HepG2 (cell line): ENCODE measurements around the gene CYP4F12. TPM values are rescaled to one million over a fixed set of nuclear protein-coding genes. Genes with fewer than 3 reads are reported as not detected.

Experiments used
- ATAC-seq: fragments of 200-7000 bp; cut with Tn5 transposase; 3 replicates; pipeline ENCODE4 v1.9.1; 2020; ENCODE audit warnings: mild to moderate bottlenecking, moderate library complexity
- BruUV-seq: library from RNA; stranded (reverse); fragments of 400-500 nt; replicated peaks from 2 replicates; lab custom pipeline; 2021; lab: Mats Ljungman, UMichigan
- CTCF ChIA-PET: fragments of 300-600 bp; formaldehyde crosslinking; extraction: SDS; loops from one replicate; lab custom pipeline; 2021; ENCODE audit warnings: low total read pairs, inconsistent platforms, low intra/inter-chr PET ratio; lab: Yijun Ruan, JAX
- POLR2A ChIA-PET: fragments of 350-600 bp; sonication (Branson Sonifier 250); formaldehyde crosslinking; loops from one replicate; lab custom pipeline; 2020; ENCODE audit warnings: antibody characterized with exemption, inconsistent platforms; lab: Yijun Ruan, JAX
- DNase-seq: peaks from one replicate; pipeline ENCODE4 v3.0.0-alpha.2; 2015; ENCODE audit warnings: low spot score
- FAIRE-seq: peaks from 3 replicates; lab custom pipeline; 2011; peaks lifted over from hg19 to GRCh38; lab: Jason Lieb, UNC
- H2AFZ ChIP-seq: one replicate; pipeline ENCODE4 v1.6.1; 2011; ENCODE audit warnings: low read length, inconsistent platforms
- H3K27ac ChIP-seq: fragments of 300-600 bp; 3 replicates; pipeline ENCODE4 v1.8.0; 2011; ENCODE audit warnings: mixed run types, mild to moderate bottlenecking, mixed read lengths, low read length, inconsistent platforms; ENCODE audit not compliant: insufficient read depth; ENCODE audit errors: extremely low read length
- H3K27me3 ChIP-seq, 2 experiments: fragments of 200-600 bp in 1 of 2; 2 replicates in 1 of 2; 3 replicates in 1 of 2; pipeline versions ENCODE4 v1.6.0 to v1.8.0; 2011; ENCODE audit warnings: low read length in 2 of 2, mild to moderate bottlenecking in 2 of 2, moderate library complexity in 2 of 2, inconsistent platforms in 1 of 2; ENCODE audit not compliant: insufficient read depth in 2 of 2, control insufficient read depth in 1 of 2
- H3K36me3 ChIP-seq, 2 experiments: fragments of 200-600 bp in 1 of 2; replicated peaks in 1 of 2; 2 replicates in 1 of 2; 3 replicates in 1 of 2; pipeline versions ENCODE4 v1.5.1 to v1.8.0; 2011; ENCODE audit warnings: low read length in 2 of 2, inconsistent platforms in 1 of 2; ENCODE audit not compliant: insufficient read depth in 2 of 2, control insufficient read depth in 1 of 2
- H3K4me1 ChIP-seq: 2 replicates; pipeline ENCODE4 v1.5.1; 2012; ENCODE audit warnings: low read length, inconsistent platforms; ENCODE audit not compliant: insufficient read depth
- H3K4me2 ChIP-seq: 2 replicates; pipeline ENCODE4 v1.6.0; 2011; ENCODE audit warnings: low read depth, low read length, inconsistent platforms
- H3K4me3 ChIP-seq, 3 experiments: fragments of 200-600 bp in 1 of 3; sonication (generic), shearing (Covaris generic) in 1 of 3; replicated peaks in 1 of 3; 2 replicates each; pipeline ENCODE4 v1.5.1; 2011 to 2016; ENCODE audit warnings: low read length in 3 of 3, inconsistent platforms in 2 of 3, low read depth in 2 of 3, mild to moderate bottlenecking in 2 of 3, control low read depth in 1 of 3, mixed read lengths in 1 of 3; ENCODE audit not compliant: insufficient read depth in 1 of 3
- H3K79me2 ChIP-seq: one replicate; pipeline ENCODE4 v1.6.1; 2011; ENCODE audit warnings: low read length, inconsistent platforms; ENCODE audit not compliant: insufficient read depth
- H3K9ac ChIP-seq: 2 replicates; pipeline ENCODE4 v1.6.0; 2011; ENCODE audit warnings: mild to moderate bottlenecking, low read depth, low read length, inconsistent platforms; ENCODE audit not compliant: insufficient read depth
- H3K9me3 ChIP-seq: 2 replicates; pipeline ENCODE4 v1.5.1; 2012; ENCODE audit warnings: mild to moderate bottlenecking, low read length
- H4K20me1 ChIP-seq: 2 replicates; pipeline ENCODE4 v1.6.0; 2011; ENCODE audit warnings: inconsistent platforms, mild to moderate bottlenecking, low read length, moderate library complexity; ENCODE audit not compliant: insufficient read depth
- ARNT2 ChIP-seq: sonication (generic); formaldehyde crosslinking; IDR thresholded peaks from 2 replicates; pipeline ENCODE4 v1.8.0; 2022; ENCODE audit warnings: mild to moderate bottlenecking, low read depth, missing genetic modification reagents, moderate library complexity
- ATF7 ChIP-seq, 2 experiments: fragments of 450-650 bp in 1 of 2; sonication (generic) in 1 of 2; formaldehyde crosslinking in 1 of 2; IDR thresholded peaks; 2 replicates each; pipeline versions ENCODE4 v1.4.0 to v1.6.1; 2016 to 2020; ENCODE audit warnings: antibody characterized with exemption in 1 of 2, mild to moderate bottlenecking in 1 of 2, missing genetic modification reagents in 1 of 2
- ATM ChIP-seq: fragments of 450-650 bp; IDR thresholded peaks from 2 replicates; pipeline ENCODE4 v1.7.1; 2017; ENCODE audit warnings: mild to moderate bottlenecking, borderline replicate concordance
- CREB1 ChIP-seq, 2 experiments: fragments of 450-650 bp in 1 of 2; IDR thresholded peaks; 2 replicates each; pipeline ENCODE4 v1.6.1; 2016 to 2017; ENCODE audit warnings: control low read depth in 1 of 2, mild to moderate bottlenecking in 1 of 2, missing compliant biosample characterization in 1 of 2, missing genetic modification characterization in 1 of 2
- GATAD1 ChIP-seq: IDR thresholded peaks from 2 replicates; pipeline ENCODE4 v1.6.1; 2016; ENCODE audit warnings: missing genetic modification reagents, missing compliant biosample characterization
- MYC ChIP-seq: sonication (generic); formaldehyde crosslinking; IDR thresholded peaks from 2 replicates; pipeline ENCODE4 v1.9.0; 2021; ENCODE audit warnings: missing genetic modification reagents, borderline replicate concordance
- THYN1 ChIP-seq: sonication (generic); formaldehyde crosslinking; IDR thresholded peaks from 2 replicates; pipeline ENCODE4 v1.8.1; 2023; ENCODE audit warnings: low read depth, mild to moderate bottlenecking, moderate library complexity, missing genetic modification reagents, borderline replicate concordance
- ZNF235 ChIP-seq: sonication (generic); formaldehyde crosslinking; IDR thresholded peaks from 2 replicates; pipeline ENCODE4 v1.8.1; 2023; ENCODE audit warnings: mild to moderate bottlenecking, missing genetic modification reagents, borderline replicate concordance
- ZNF276 ChIP-seq: sonication (generic); formaldehyde crosslinking; IDR thresholded peaks from 2 replicates; pipeline ENCODE4 v1.4.0; 2020; ENCODE audit warnings: mild to moderate bottlenecking, low read depth, missing genetic modification reagents
- ZNF543 ChIP-seq: sonication (generic); formaldehyde crosslinking; IDR thresholded peaks from 2 replicates; pipeline ENCODE4 v1.4.0; 2020; ENCODE audit warnings: mild to moderate bottlenecking, missing genetic modification reagents
- ZNF619 ChIP-seq: sonication (generic); formaldehyde crosslinking; IDR thresholded peaks from 2 replicates; pipeline ENCODE4 v1.4.0; 2020; ENCODE audit warnings: mild to moderate bottlenecking, missing genetic modification reagents
- ZNF629 ChIP-seq: sonication (generic); formaldehyde crosslinking; conservative IDR thresholded peaks from 2 replicates; pipeline ENCODE4 v1.5.0; 2020; ENCODE audit warnings: missing genetic modification reagents
- ZNF652 ChIP-seq: IDR thresholded peaks from 2 replicates; pipeline ENCODE4 v1.6.1; 2016; ENCODE audit warnings: low read depth, borderline replicate concordance
- ZNF781 ChIP-seq: sonication (generic); formaldehyde crosslinking; IDR thresholded peaks from 2 replicates; pipeline ENCODE4 v1.5.1; 2020; ENCODE audit warnings: borderline replicate concordance, mild to moderate bottlenecking, missing genetic modification reagents; ENCODE audit errors: not compliant biosample characterization
- ZNF790 ChIP-seq: sonication (generic); formaldehyde crosslinking; IDR thresholded peaks from 2 replicates; pipeline ENCODE4 v1.8.0; 2022; ENCODE audit warnings: missing genetic modification reagents, mild to moderate bottlenecking, borderline replicate concordance
- ZNF891 ChIP-seq: sonication (generic); formaldehyde crosslinking; IDR thresholded peaks from 2 replicates; pipeline ENCODE4 v1.5.0; 2020; ENCODE audit warnings: mild to moderate bottlenecking, missing genetic modification reagents
- ZSCAN21 ChIP-seq: sonication (generic); formaldehyde crosslinking; IDR thresholded peaks from 2 replicates; pipeline ENCODE4 v1.8.0; 2022; ENCODE audit warnings: mild to moderate bottlenecking, missing genetic modification reagents, moderate library complexity, borderline replicate concordance
- WGBS: methylation state at CpG from one replicate; pipeline ENCODE4 v1.1.6; 2017; ENCODE audit warnings: low lambda C conversion rate; 5-methylcytosine and 5-hydroxymethylcytosine counted together
- in situ Hi-C: cut with HindIII; loops from 2 replicates; pipeline ENCODE4 v1.10.0; 2017; ENCODE audit warnings: low pct_unique_long_range_greater_than_20kb; ENCODE audit not compliant: extremely low pct_ligation_motif_present
- intact Hi-C: fragments of 100-400 bp; cut with micrococcal nuclease; formaldehyde crosslinking; loops from one replicate; pipeline ENCODE4 v1.10.0; 2022; ENCODE audit not compliant: unreplicated experiment
- polyA plus RNA-seq, 8 experiments: library from polyadenylated mRNA; depleted of rRNA in 3 of 8; stranded (reverse) in 7 of 8; unstranded in 1 of 8; fragments of >200 nt; fragmentation: Illumina TruSeq in 4 of 8; extraction: Trizol in 4 of 8; gene quantifications; 2 replicates each; pipeline versions ENCODE4 v1.2.1 to v1.2.3, GENCODE V29; 2011 to 2016; ENCODE audit warnings: low read depth in 4 of 8, missing spikeins in 1 of 8, mixed read lengths in 1 of 8; ENCODE audit not compliant: insufficient read depth in 1 of 8
- total RNA-seq, 5 experiments: library from RNA; depleted of rRNA; stranded (reverse); fragments of >200 nt; fragmentation: Illumina TruSeq; extraction: Trizol; gene quantifications; 2 replicates each; pipeline ENCODE4 v1.2.3, GENCODE V29; 2016; ENCODE audit warnings: low read depth in 1 of 5

The CYP4F12 gene
- total and polyA plus RNA-seq, 2 of the 13 experiments (the other 11 are each of a cell fraction or from before 2014, with no cell fraction given) = 29.9 to 30.8 TPM

- H3K9ac ChIP-seq = no peak within 1 kb of the TSS
- no peak within 1 kb of the TSS for H3K4me2 ChIP-seq
- H3K9me3 ChIP-seq = no peaks in the 10 kb centered on the region
- POLR2A ChIA-PET = no interaction called here
- FAIRE-seq = no peak
- no peak within 1 kb of the TSS for H2AFZ ChIP-seq
- H3K79me2 ChIP-seq = no peaks in the 10 kb centered on the region
- no peaks in the 10 kb centered on the region for H3K4me1 ChIP-seq
- H3K27me3 ChIP-seq = no peaks in the 10 kb centered on the region
- no peak for ATAC-seq
- no peak within 1 kb of the TSS for H3K27ac ChIP-seq
- CTCF ChIA-PET = no interaction called here
- intact Hi-C loops (no loop called here), in situ Hi-C loops (no loop called here)
- H3K36me3 ChIP-seq = no peaks in the 10 kb centered on the region
- no peak for DNase-seq
- BruUV-seq = no TSS peak
- no peak within 1 kb of the TSS for H3K4me3 ChIP-seq
- TF ChIP-seq ATF7 (IDR thresholded peaks at IDR 0.05) = peak; percentile 91
- TF ChIP-seq ATF7 (CRISPR knock-in tag; IDR thresholded peaks at IDR 0.05) = no peak
- no peak for TF ChIP-seq THYN1 (CRISPR knock-in tag)
- no peak for TF ChIP-seq ZNF790 (CRISPR knock-in tag)
- TF ChIP-seq ZNF235 (CRISPR knock-in tag) = no peak
- no peak for TF ChIP-seq MYC (CRISPR knock-in tag)
- no peak for TF ChIP-seq ZSCAN21
- peak; percentile 37; the same call in 1 of the 2 replicates for TF ChIP-seq CREB1 (IDR thresholded peaks at IDR 0.05)
- no peak for TF ChIP-seq CREB1 (CRISPR knock-in tag; IDR thresholded peaks at IDR 0.05)
- 9% methylated on average over 4 of the region's 4 CpGs for WGBS
- no peaks in the 10 kb centered on the region for H4K20me1 ChIP-seq
These were observed 64.8 kb downstream of the CYP4F12 start, which contains the start of gene OR10H3 for GRCh38 chr19:15737722-15738121. Gene OR10H3, plus strand, starts transcription at chr19:15737985. Its CDS starts 3,408 bp downstream, at chr19:15741393.

- H3K27me3 ChIP-seq = no peaks in the 10 kb centered on the region
- H4K20me1 ChIP-seq = no peaks in the 10 kb centered on the region
- no peaks in the 10 kb centered on the region for H3K9me3 ChIP-seq
- no peaks in the 10 kb centered on the region for H3K4me1 ChIP-seq
- in situ Hi-C loops = no loop called here
- H3K79me2 ChIP-seq = no peaks in the 10 kb centered on the region
- WGBS = 2% methylated on average over 1 of the region's 1 CpG
- no TSS peak for BruUV-seq
- DNase-seq (no peak), FAIRE-seq (no peak), ATAC-seq (no peak)
- intact Hi-C loops = no loop called here
- POLR2A ChIA-PET = no interaction called here
- no peak overlapping the region for H3K4me2 ChIP-seq
- H3K27ac ChIP-seq = no peak overlapping the region
- CTCF ChIA-PET = no interaction called here
- H3K36me3 ChIP-seq = no peaks in the 10 kb centered on the region
- H2AFZ ChIP-seq = no peak overlapping the region
- H3K9ac ChIP-seq = no peak overlapping the region
- H3K4me3 ChIP-seq = no peak overlapping the region
- TF ChIP-seq ZNF543 (no peak), ATM (no peak), ZNF629 (CRISPR knock-in tag) (no peak), ZNF781 (CRISPR knock-in tag) (no peak), GATAD1 (CRISPR knock-in tag) (no peak), ARNT2 (no peak), ZNF652 (CRISPR knock-in tag) (no peak), ZNF891 (CRISPR knock-in tag) (no peak), ZNF276 (CRISPR knock-in tag) (no peak), ZNF619 (CRISPR knock-in tag) (no peak)
These were observed 67.9 kb downstream of the CYP4F12 start for GRCh38 chr19:15740785-15741184.
